ENCODE results near the gene MYLK4. TPM values are rescaled to one million over a fixed set of nuclear protein-coding genes. Genes with fewer than 3 reads are reported as not detected.
"Not testable (repeated sequence)": the region's sequence is repeated elsewhere in the genome, so short reads cannot be mapped to it uniquely, and the experiment has no call there.

The MYLK4 gene
- total RNA-seq, 2 experiments from 2014 or later: 0.13 to 0.26 TPM

- H3K27me3 Mint-ChIP-seq (ENCODE audit: low read depth): no peaks in the 10 kb centered on the region
- peak within 1 kb of the TSS; percentile 97 for H3K27ac Mint-ChIP-seq
- H3K4me1 Mint-ChIP-seq (ENCODE audit: low read depth): peaks cover 55% of the 10 kb centered on the region
- ATAC-seq (peak; percentile 91), DNase-seq (peak; percentile 98)
- peak within 1 kb of the TSS; percentile 92 for H3K4me3 Mint-ChIP-seq
- H3K9me3 Mint-ChIP-seq (ENCODE audit: insufficient read depth): no peaks in the 10 kb centered on the region
- CTCF ChIA-PET: interaction anchor here (0.6 to 2.6 kb wide), 12 partner anchors 11 to 224 kb away, joined by 3 to 14 read pairs (median 3); partner anchors contain the start of gene MYLK4
- POLR2A ChIA-PET: interaction anchor here (0.7 to 2.4 kb wide), 12 partner anchors 8 to 301 kb away, joined by 3 to 7 read pairs (median 4); partner anchors contain the start of genes MYLK4 and SERPINB1
- peaks cover 32% of the 10 kb centered on the region for H3K36me3 Mint-ChIP-seq (ENCODE audit: low read depth)
These were observed 14.6 kb upstream of the MYLK4 start, which contains the start of gene WRNIP1 for GRCh38 chr6:2765166-2765895. WRNIP1 (plus strand) TSS chr6:2765393; CDS start chr6:2765623, 230 bp downstream.

DNA sequence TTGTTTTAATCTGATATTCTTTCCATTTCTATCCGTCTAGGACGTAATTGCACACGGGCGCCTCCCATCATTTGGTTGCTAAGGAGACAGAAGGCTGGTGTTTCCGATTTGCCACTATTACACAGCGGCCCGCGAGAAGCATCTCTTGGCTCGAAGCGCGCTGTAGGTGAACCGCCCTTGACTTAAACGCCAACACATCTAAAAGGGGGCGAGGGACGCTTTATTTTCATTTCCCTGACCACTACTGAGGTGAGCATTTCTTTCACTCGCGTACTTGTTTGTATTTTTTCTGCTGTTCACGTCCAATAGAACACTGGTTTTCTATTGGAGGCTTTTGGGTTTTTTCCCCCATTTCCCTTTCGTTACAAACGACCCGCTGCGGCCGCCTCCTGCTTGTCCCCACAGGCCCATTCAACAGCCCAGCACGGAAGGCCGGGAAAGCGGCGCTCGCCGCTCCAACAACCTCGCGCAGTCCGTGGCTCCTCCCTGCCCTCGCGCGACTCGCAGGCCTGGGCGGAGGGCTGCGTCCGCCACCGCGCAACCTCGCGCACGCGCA, 14.0 kb upstream of the MYLK4 start:
- Mint-ChIP-seq H3K4me3 (peak overlapping the region; percentile 92), H3K27me3 (ENCODE audit: low read depth) (no peaks in the 10 kb centered on the region), H3K4me1 (ENCODE audit: low read depth) (peaks cover 49% of the 10 kb centered on the region), H3K36me3 (ENCODE audit: low read depth) (peaks cover 25% of the 10 kb centered on the region), H3K9me3 (ENCODE audit: insufficient read depth) (no peaks in the 10 kb centered on the region), H3K27ac (peak overlapping the region; percentile 97)
- ATAC-seq: peak; percentile 75
- ChIA-PET POLR2A (interaction anchor here (1.1 to 1.9 kb wide), 7 partner anchors 8 to 301 kb away, joined by 3 to 7 read pairs (median 5); partner anchors contain the start of genes MYLK4 and SERPINB1), CTCF (interaction anchor here (0.7 to 2.6 kb wide), 4 partner anchors 14 to 225 kb away, joined by 3 to 14 read pairs (median 5); partner anchors contain the start of gene MYLK4)
- DNase-seq: peak; percentile 76

GRCh38 chr6:2763876-2764540, 13.3 kb upstream of the MYLK4 start:
- no peaks in the 10 kb centered on the region for H3K27me3 Mint-ChIP-seq (ENCODE audit: low read depth)
- peak overlapping the region; percentile 92 for H3K4me3 Mint-ChIP-seq
- peaks cover 48% of the 10 kb centered on the region for H3K4me1 Mint-ChIP-seq (ENCODE audit: low read depth)
- H3K36me3 Mint-ChIP-seq (ENCODE audit: low read depth): peaks cover 22% of the 10 kb centered on the region
- DNase-seq: no peak
- no peak for ATAC-seq
- H3K9me3 Mint-ChIP-seq (ENCODE audit: insufficient read depth): no peaks in the 10 kb centered on the region
- peak overlapping the region; percentile 97 for H3K27ac Mint-ChIP-seq
- ChIA-PET POLR2A (interaction anchor here (0.6 to 1.9 kb wide), 5 partner anchors 7 to 1257 kb away, joined by 3 to 7 read pairs (median 3); partner anchors contain the start of gene SERPINB1), CTCF (interaction anchor here (1.0 to 6.7 kb wide), 3 partner anchors 13 to 30 kb away, joined by 3 to 109 read pairs (median 76); partner anchors contain the start of gene MYLK4)

GRCh38 chr6:2763345-2763841, 12.7 kb upstream of the MYLK4 start:
- ChIA-PET CTCF (interaction anchor here (0.7 to 6.7 kb wide), 6 partner anchors 10 to 256 kb away, joined by 3 to 109 read pairs (median 3); partner anchors contain the start of gene MYLK4), POLR2A (interaction anchor here (0.6 to 1.2 kb wide), 3 partner anchors 78 to 1258 kb away, joined by 3 to 4 read pairs (median 3); partner anchors contain the start of gene SERPINB1)
- no peak for DNase-seq
- ATAC-seq: no peak
- Mint-ChIP-seq H3K27me3 (ENCODE audit: low read depth) (no peaks in the 10 kb centered on the region), H3K4me3 (no peak overlapping the region), H3K27ac (no peak overlapping the region), H3K36me3 (ENCODE audit: low read depth) (peaks cover 17% of the 10 kb centered on the region), H3K9me3 (ENCODE audit: insufficient read depth) (no peaks in the 10 kb centered on the region), H3K4me1 (ENCODE audit: low read depth) (peaks cover 42% of the 10 kb centered on the region)

GRCh38 chr6:2762868-2763267, 12.1 kb upstream of the MYLK4 start:
- not testable (repeated sequence) for H3K27me3 Mint-ChIP-seq (ENCODE audit: low read depth); H3K9me3 Mint-ChIP-seq (ENCODE audit: insufficient read depth); ATAC-seq; H3K27ac Mint-ChIP-seq; DNase-seq
- Mint-ChIP-seq H3K4me1 (ENCODE audit: low read depth) (peaks cover 37% of the 10 kb centered on the region), H3K4me3 (peak overlapping the region; percentile 6), H3K36me3 (ENCODE audit: low read depth) (peaks cover 12% of the 10 kb centered on the region)
- ChIA-PET CTCF (interaction anchor here (0.7 to 6.7 kb wide), 7 partner anchors 10 to 256 kb away, joined by 3 to 109 read pairs (median 3); partner anchors contain the start of gene MYLK4), POLR2A (interaction anchor here (1.2 kb wide), 1 partner anchor 79 kb away, joined by 3 read pairs; the partner anchor contains the start of gene SERPINB1)

DNA sequence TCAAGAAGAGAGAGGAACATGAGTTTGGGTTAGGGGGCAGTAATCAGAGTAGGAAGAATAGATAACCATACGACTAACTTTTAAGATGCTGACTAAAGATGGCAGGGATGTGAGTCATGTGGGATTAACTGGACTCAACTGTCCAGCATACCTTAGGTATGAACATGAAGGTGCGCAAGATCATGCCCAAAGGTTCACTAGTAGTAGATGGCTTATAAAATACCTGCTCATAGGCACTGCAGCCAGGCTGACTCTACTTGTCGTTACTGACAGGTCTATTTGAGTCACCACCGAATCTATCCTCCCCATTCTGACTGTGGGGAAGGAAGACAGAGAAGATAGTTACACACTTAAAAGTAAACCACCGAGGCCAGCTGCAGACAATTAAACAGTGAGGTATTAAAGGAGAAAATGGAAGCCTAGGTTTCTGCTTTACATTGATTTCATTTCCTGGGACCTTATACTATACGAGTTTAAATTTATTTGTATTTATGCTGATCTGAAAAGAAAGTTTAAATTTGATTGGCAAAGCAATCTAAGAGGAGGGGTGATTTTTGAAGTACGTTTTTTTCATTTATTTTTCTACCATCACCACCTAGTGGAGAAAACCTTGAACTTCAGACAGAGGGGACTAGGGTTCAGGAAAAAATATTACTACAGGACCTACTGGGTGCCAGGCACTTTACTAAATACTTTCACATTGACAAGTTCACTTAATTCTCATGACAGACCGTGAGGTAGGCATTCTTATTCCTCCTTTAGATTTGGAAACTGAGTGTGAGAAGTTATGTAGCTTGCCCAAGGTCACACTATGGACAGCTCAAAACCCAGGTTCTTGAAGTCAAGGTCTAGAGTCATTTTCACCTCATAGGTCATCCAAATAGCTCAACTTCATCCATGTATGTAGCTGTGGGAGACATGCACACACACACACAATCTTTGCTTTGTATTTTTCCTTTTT, 10.4 kb upstream of the MYLK4 start:
- Mint-ChIP-seq H3K27me3 (ENCODE audit: low read depth) (peaks cover 8% of the 10 kb centered on the region), H3K4me3 (peak overlapping the region; percentile 61), H3K27ac (peak overlapping the region; percentile 27), H3K36me3 (ENCODE audit: low read depth) (no peaks in the 10 kb centered on the region), H3K4me1 (ENCODE audit: low read depth) (peaks cover 28% of the 10 kb centered on the region), H3K9me3 (ENCODE audit: insufficient read depth) (no peaks in the 10 kb centered on the region)
- ATAC-seq: no peak
- ChIA-PET CTCF (interaction anchor here (0.7 to 6.7 kb wide), 17 partner anchors 9 to 1165 kb away, joined by 3 to 109 read pairs (median 3); partner anchors contain the start of gene MYLK4), POLR2A (interaction anchor here (0.7 kb wide), 1 partner anchor 23 kb away, joined by 3 read pairs; no protein-coding TSS in a partner anchor)
- no peak for DNase-seq

DNA sequence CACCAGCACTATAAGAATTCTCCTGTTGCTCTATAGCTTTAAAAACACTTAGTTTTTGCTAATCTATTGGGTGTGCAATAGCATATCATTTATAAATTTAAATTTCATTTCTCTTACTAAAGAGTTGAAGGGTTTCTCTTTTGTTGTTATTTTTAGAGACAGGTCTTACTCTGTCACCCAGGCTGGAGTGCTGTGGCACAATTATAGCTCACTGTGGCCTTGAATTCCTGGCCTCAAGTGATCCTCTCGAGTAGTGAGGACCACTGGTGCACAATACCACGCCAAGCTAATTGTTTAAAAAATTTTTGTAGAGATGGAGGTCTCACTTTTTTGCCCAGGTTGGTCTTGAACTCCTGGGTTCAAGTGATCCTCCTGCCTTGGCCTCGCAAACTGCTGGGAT, 8.3 kb upstream of the MYLK4 start:
- Mint-ChIP-seq H3K36me3 (ENCODE audit: low read depth) (no peaks in the 10 kb centered on the region), H3K4me3 (no peak overlapping the region), H3K4me1 (ENCODE audit: low read depth) (peaks cover 19% of the 10 kb centered on the region), H3K27ac (no peak overlapping the region), H3K27me3 (ENCODE audit: low read depth) (peaks cover 17% of the 10 kb centered on the region), H3K9me3 (ENCODE audit: insufficient read depth) (no peaks in the 10 kb centered on the region)
- POLR2A ChIA-PET: interaction anchor here (0.6 kb wide), 1 partner anchor 15 kb away, joined by 3 read pairs; no protein-coding TSS in a partner anchor
- DNase-seq (no peak), ATAC-seq (no peak)
- CTCF ChIA-PET: interaction anchor here (1.3 to 6.7 kb wide), 4 partner anchors 8 to 228 kb away, joined by 4 to 109 read pairs (median 42); partner anchors contain the start of gene MYLK4

- CTCF ChIA-PET: interaction anchor here (0.8 to 3.2 kb wide), 3 partner anchors 19 to 122 kb away, joined by 3 to 16 read pairs (median 4); no protein-coding TSS in a partner anchor
- H3K27me3 Mint-ChIP-seq (ENCODE audit: low read depth): peaks cover 23% of the 10 kb centered on the region
These were observed 6.0 kb upstream of the MYLK4 start for GRCh38 chr6:2756687-2757224.

GRCh38 chr6:2756241-2756640, 5.5 kb upstream of the MYLK4 start:
- no peak for ATAC-seq
- no peaks in the 10 kb centered on the region for H3K36me3 Mint-ChIP-seq (ENCODE audit: low read depth)
- CTCF ChIA-PET: interaction anchor here (0.8 to 3.2 kb wide), 3 partner anchors 18 to 122 kb away, joined by 3 to 16 read pairs (median 4); no protein-coding TSS in a partner anchor
- POLR2A ChIA-PET: no interaction called here
- H3K4me3 Mint-ChIP-seq: no peak overlapping the region
- H3K27ac Mint-ChIP-seq: no peak overlapping the region
- DNase-seq: no peak
- H3K9me3 Mint-ChIP-seq (ENCODE audit: insufficient read depth): no peaks in the 10 kb centered on the region
- H3K4me1 Mint-ChIP-seq (ENCODE audit: low read depth): peaks cover 24% of the 10 kb centered on the region
- peaks cover 24% of the 10 kb centered on the region for H3K27me3 Mint-ChIP-seq (ENCODE audit: low read depth)

More at GRCh38 chr6:2756687-2757224, 6.0 kb upstream of the MYLK4 start:
- Mint-ChIP-seq H3K4me1 (ENCODE audit: low read depth) (peaks cover 25% of the 10 kb centered on the region), H3K27ac (no peak overlapping the region), H3K4me3 (no peak overlapping the region), H3K9me3 (ENCODE audit: insufficient read depth) (no peaks in the 10 kb centered on the region), H3K36me3 (ENCODE audit: low read depth) (no peaks in the 10 kb centered on the region)
- no peak for DNase-seq
- ATAC-seq: no peak
- POLR2A ChIA-PET: interaction anchor here (1.1 kb wide), 1 partner anchor 8 kb away, joined by 7 read pairs; the partner anchor contains the start of gene WRNIP1

GRCh38 chr6:2755456-2755855, 4.7 kb upstream of the MYLK4 start:
- ATAC-seq: no peak
- CTCF ChIA-PET: interaction anchor here (2.1 to 3.2 kb wide), 2 partner anchors 17 to 121 kb away, joined by 4 to 16 read pairs; no protein-coding TSS in a partner anchor
- Mint-ChIP-seq H3K4me1 (ENCODE audit: low read depth) (peaks cover 21% of the 10 kb centered on the region), H3K27me3 (ENCODE audit: low read depth) (peaks cover 31% of the 10 kb centered on the region), H3K27ac (no peak overlapping the region), H3K36me3 (ENCODE audit: low read depth) (no peaks in the 10 kb centered on the region), H3K4me3 (no peak overlapping the region), H3K9me3 (ENCODE audit: insufficient read depth) (no peaks in the 10 kb centered on the region)
- POLR2A ChIA-PET: no interaction called here
- DNase-seq: no peak
